ENCODE measurements around the gene DNAAF2. TPM values are rescaled to one million over a fixed set of nuclear protein-coding genes. Genes with fewer than 3 reads are reported as not detected.
A peak's percentile ranks its signal among the peaks of the same experiment; 100 is the strongest.

DNAAF2 gene
- polyA plus RNA-seq, 1 of the 3 experiments (the other 2 are of a cell fraction) = 8.9 TPM

GRCh38 chr14:49642163-49642562, 7.1 kb upstream of the DNAAF2 start:
- no peaks in the 10 kb centered on the region for H3K9me2 ChIP-seq
- H3F3A ChIP-seq (replicated peaks; ENCODE audit: insufficient read depth) = peaks cover 33% of the 10 kb centered on the region
- ChIA-PET POLR2A (no interaction called here), CTCF (interaction anchor here (1.0 to 1.1 kb wide), 2 partner anchors 13 to 17 kb away, joined by 3 read pairs; no protein-coding TSS in a partner anchor)
- peaks cover 91% of the 10 kb centered on the region for H3K79me2 ChIP-seq (ENCODE audit: insufficient read depth)
- no peak overlapping the region for H3K4me3 ChIP-seq (ENCODE audit: low read depth in 2 of 2, low read length in 1 of 2)
- H3K27ac ChIP-seq (ENCODE audit: low read depth in 2 of 2, low read length in 1 of 2) = peak overlapping the region in 1 of 2 experiments; percentile 12; a peak in 1 of 4 replicates
- no peak overlapping the region for H3K4me2 ChIP-seq
- no peak for TF ChIP-seq GATA2 (CRISPR knock-in tag; IDR thresholded peaks at IDR 0.05)
- TF ChIP-seq GABPA (IDR thresholded peaks at IDR 0.05; ENCODE audit: low read depth) = no peak
- no peak for TF ChIP-seq ZBTB33 (IDR thresholded peaks at IDR 0.05; ENCODE audit: borderline replicate concordance, low read depth)
- TF ChIP-seq PBX3 (IDR thresholded peaks at IDR 0.05) = no peak
- no peak for TF ChIP-seq SIN3A (IDR thresholded peaks at IDR 0.05; ENCODE audit: borderline replicate concordance, low read depth, low read length)
- TF ChIP-seq, protein P1, sequence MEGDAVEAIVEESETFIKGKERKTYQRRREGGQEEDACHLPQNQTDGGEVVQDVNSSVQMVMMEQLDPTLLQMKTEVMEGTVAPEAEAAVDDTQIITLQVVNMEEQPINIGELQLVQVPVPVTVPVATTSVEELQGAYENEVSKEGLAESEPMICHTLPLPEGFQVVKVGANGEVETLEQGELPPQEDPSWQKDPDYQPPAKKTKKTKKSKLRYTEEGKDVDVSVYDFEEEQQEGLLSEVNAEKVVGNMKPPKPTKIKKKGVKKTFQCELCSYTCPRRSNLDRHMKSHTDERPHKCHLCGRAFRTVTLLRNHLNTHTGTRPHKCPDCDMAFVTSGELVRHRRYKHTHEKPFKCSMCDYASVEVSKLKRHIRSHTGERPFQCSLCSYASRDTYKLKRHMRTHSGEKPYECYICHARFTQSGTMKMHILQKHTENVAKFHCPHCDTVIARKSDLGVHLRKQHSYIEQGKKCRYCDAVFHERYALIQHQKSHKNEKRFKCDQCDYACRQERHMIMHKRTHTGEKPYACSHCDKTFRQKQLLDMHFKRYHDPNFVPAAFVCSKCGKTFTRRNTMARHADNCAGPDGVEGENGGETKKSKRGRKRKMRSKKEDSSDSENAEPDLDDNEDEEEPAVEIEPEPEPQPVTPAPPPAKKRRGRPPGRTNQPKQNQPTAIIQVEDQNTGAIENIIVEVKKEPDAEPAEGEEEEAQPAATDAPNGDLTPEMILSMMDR (IDR thresholded peaks at IDR 0.05) = no peak
- no peak for TF ChIP-seq FOSL2 (IDR thresholded peaks at IDR 0.05; ENCODE audit: borderline replicate concordance, low read depth)
- no peak for TF ChIP-seq FOXM1 (IDR thresholded peaks at IDR 0.05; ENCODE audit: low read depth)
- no peak for TF ChIP-seq RXRA (IDR thresholded peaks at IDR 0.05; ENCODE audit: borderline replicate concordance, low read depth)
- TF ChIP-seq, protein P2, sequence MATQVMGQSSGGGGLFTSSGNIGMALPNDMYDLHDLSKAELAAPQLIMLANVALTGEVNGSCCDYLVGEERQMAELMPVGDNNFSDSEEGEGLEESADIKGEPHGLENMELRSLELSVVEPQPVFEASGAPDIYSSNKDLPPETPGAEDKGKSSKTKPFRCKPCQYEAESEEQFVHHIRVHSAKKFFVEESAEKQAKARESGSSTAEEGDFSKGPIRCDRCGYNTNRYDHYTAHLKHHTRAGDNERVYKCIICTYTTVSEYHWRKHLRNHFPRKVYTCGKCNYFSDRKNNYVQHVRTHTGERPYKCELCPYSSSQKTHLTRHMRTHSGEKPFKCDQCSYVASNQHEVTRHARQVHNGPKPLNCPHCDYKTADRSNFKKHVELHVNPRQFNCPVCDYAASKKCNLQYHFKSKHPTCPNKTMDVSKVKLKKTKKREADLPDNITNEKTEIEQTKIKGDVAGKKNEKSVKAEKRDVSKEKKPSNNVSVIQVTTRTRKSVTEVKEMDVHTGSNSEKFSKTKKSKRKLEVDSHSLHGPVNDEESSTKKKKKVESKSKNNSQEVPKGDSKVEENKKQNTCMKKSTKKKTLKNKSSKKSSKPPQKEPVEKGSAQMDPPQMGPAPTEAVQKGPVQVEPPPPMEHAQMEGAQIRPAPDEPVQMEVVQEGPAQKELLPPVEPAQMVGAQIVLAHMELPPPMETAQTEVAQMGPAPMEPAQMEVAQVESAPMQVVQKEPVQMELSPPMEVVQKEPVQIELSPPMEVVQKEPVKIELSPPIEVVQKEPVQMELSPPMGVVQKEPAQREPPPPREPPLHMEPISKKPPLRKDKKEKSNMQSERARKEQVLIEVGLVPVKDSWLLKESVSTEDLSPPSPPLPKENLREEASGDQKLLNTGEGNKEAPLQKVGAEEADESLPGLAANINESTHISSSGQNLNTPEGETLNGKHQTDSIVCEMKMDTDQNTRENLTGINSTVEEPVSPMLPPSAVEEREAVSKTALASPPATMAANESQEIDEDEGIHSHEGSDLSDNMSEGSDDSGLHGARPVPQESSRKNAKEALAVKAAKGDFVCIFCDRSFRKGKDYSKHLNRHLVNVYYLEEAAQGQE (IDR thresholded peaks at IDR 0.05; ENCODE audit: low read depth, low read length) = no peak
- no peak for TF ChIP-seq EZH2phosphoT487 (IDR thresholded peaks at IDR 0.05; ENCODE audit: borderline replicate concordance, low read depth)
- no peak for TF ChIP-seq POLR2AphosphoS5 (IDR thresholded peaks at IDR 0.05; ENCODE audit: low read depth, low read length)
- no peak for TF ChIP-seq TCF12 (IDR thresholded peaks at IDR 0.05)
- TF ChIP-seq EP300 (IDR thresholded peaks at IDR 0.05; ENCODE audit: borderline replicate concordance in 1 of 2, low read depth in 1 of 2, low read length in 1 of 2) = no peak
- TF ChIP-seq SMC3 (IDR thresholded peaks at IDR 0.05; ENCODE audit: low read depth, low read length) = no peak
- TF ChIP-seq RFX5 (IDR thresholded peaks at IDR 0.05; ENCODE audit: low read length) = no peak
- TF ChIP-seq RAD21 (IDR thresholded peaks at IDR 0.05; ENCODE audit: low read length) = no peak
- no peak for TF ChIP-seq YY1 (IDR thresholded peaks at IDR 0.05; ENCODE audit: low read depth)
- no peak for TF ChIP-seq NRF1 (IDR thresholded peaks at IDR 0.05; ENCODE audit: low read depth, low read length)
- H2AFZ ChIP-seq (ENCODE audit: low read depth) = no peak overlapping the region
- peaks cover 8% of the 10 kb centered on the region; the same call in 1 of the 2 replicates for H4K20me1 ChIP-seq (ENCODE audit: insufficient read depth)
- DNase-seq = no peak
- no peaks in the 10 kb centered on the region for H3K27me3 ChIP-seq (ENCODE audit: insufficient read depth)
- H3K9me3 ChIP-seq = no peaks in the 10 kb centered on the region
- H3K9ac ChIP-seq = no peak overlapping the region
- H3K36me3 ChIP-seq (replicated peaks in 1 of 2; ENCODE audit: control insufficient read depth in 1 of 2, insufficient read depth in 2 of 2, low read length in 1 of 2) = peaks cover 14 to 32% of the 10 kb centered on the region in 2 experiments
- peaks cover 0 to 3% of the 10 kb centered on the region in 2 experiments; a peak in 2 of 4 replicates for H3K4me1 ChIP-seq (ENCODE audit: control insufficient read depth in 1 of 2, insufficient read depth in 2 of 2, low read depth in 1 of 2, low read length in 1 of 2)
